A204.1 (cell line): ENCODE measurements around the gene GLMP.
"Not testable (repeated sequence)": the region's sequence is repeated elsewhere in the genome, so short reads cannot be mapped to it uniquely, and the experiment has no call there.

Experiments
- FAIRE-seq: peaks from 2 replicates; lab custom pipeline; 2012; peaks lifted over from hg19 to GRCh38; lab: Jason Lieb, UNC

GLMP gene

GRCh38 chr1:156295391-156295947 is at the start of gene GLMP:
GLMP (minus strand) TSS chr1:156295679; CDS start chr1:156295645, 34 bp downstream.
- FAIRE-seq: peak; percentile 30

- FAIRE-seq: no peak
Observed at GRCh38 chr1:156344409-156344808, 48.9 kb upstream of the GLMP start.

- no peak for FAIRE-seq
Observed at GRCh38 chr1:156342166-156342955, 46.9 kb upstream of the GLMP start.

DNA sequence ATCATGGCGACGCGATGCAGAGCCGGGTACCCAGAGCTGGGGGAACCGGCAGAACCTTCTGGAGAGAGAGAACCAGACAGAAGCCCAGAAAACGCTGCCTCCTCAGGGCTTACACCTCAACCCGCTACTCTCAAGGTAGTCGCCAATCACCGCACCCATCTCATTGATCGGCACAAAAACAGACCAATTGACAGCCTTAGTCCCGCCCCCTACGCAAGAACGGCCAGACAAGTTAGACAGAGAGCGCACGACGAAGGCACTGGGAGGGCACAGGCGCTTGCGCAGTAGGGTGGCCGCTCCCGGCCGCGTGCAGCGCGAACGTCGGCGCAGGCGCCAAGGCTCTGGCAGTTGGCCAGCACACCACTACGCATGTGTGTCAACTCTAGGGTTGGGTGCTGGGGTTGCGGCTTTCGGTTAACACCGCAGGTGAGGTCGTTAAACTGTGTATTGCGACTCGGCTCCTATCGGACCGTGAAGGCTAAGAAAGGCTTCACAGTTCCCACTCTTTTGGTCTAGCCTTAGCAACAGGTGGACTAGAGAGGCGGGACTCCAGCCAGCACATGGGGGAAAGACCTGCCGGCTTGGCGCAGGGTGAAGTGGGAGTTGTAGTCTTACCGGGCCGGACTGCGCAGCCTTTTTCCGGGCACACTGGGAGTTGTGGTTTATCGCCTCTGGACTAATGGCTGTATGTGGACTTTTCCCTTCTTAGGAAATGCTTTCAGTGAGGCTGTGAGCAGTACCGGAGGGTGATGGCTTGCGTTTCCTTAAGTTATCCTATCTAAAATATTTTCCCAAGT is 42.9 kb upstream of the GLMP start, which contains the start of the genes CCT3 and TSACC:
Gene CCT3, minus strand, starts transcription at position 113 of the 797 bp plus-strand sequence. Its CDS starts 108 bp downstream, at position 5.
Gene TSACC, plus strand, starts transcription at position 347 of the 797 bp plus-strand sequence. CDS start 1,232 bp downstream, outside the sequence.
- FAIRE-seq: peak; percentile 96

DNA sequence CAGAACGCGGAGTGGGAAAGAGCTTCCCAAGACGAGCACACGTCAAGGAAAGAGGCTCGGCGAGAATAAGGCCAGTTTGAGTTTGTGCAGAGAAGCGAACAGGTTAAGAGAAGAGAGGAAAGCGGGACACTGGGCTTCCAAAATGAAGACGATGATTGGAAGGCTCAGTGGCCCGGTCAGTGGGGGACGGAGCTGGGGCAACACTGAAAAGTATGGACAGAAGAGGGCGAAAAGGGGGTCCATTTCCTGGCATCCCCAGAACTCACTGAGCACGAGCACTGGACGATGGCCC is 42.4 kb upstream of the GLMP start:
- no peak for FAIRE-seq

DNA sequence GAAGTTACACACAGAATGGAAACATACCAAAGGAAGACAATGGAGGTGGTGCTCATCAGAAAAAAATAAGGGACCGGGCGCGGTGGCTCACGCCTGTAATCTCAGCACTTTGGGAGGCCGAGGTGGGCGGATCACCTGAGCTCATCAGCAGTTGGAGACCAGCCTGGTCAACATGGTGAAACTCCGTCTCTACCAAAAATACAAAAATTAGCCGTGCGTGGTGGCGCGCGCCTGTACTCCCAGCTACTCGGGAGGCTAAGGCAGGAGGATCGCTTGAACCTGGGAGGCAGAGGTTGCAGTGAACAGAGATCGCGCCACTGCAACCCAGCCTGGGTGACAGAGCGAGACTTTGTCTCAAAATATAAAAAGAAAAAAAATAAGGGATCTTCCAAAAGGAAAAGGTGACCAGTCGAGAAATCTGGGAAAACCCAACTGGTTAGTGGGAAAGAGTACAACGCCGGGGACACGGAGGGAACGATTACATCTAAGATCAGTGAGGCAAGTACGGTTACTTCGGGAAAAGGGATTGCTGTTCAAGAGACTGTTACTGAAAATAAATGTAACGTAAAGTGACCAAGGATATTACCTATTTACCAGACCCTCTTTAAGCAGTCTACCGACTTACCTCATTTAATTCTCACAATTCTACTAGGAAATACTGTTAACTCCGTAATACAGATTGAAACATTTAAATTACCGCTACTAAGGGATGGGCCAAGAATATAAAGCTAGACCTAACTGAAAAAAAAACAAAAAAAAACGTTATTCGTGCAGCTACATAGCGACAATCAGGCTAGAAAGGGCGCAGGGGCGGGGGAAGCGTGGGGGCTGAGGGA is 41.8 kb upstream of the GLMP start:
- no peak for FAIRE-seq

- FAIRE-seq: no peak
Observed at GRCh38 chr1:156336242-156336641, 40.8 kb upstream of the GLMP start.

DNA sequence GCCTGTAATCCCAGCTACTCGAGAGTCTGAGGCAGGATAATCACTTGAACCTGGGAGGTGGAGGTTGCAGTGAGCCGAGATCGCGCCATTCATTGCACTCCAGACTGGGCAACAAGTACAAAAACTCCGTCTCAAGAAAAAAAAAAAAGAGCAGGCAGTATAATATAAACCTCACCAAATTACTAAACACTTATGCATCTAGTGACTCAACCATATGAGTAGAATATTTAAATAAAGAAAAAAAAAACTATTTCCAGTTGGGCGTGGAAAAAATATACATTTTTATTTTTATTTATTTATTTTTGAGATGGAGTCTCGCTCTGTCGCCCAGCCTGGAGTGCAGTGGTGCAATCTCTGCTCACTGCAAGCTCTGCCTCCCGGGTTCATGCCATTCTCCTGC is 27.7 kb upstream of the GLMP start:
- not testable (repeated sequence) for FAIRE-seq

- FAIRE-seq: no peak
Observed at GRCh38 chr1:156320560-156320959, 25.1 kb upstream of the GLMP start.

- FAIRE-seq: peak; percentile 9
Observed at GRCh38 chr1:156319664-156320063, 24.2 kb upstream of the GLMP start.

GRCh38 chr1:156316909-156317308 is 21.4 kb upstream of the GLMP start:
- no peak for FAIRE-seq

- no peak for FAIRE-seq
Observed at GRCh38 chr1:156310962-156311361, 15.5 kb upstream of the GLMP start.

- FAIRE-seq: no peak
Observed at GRCh38 chr1:156308078-156308477, 12.6 kb upstream of the GLMP start.

DNA sequence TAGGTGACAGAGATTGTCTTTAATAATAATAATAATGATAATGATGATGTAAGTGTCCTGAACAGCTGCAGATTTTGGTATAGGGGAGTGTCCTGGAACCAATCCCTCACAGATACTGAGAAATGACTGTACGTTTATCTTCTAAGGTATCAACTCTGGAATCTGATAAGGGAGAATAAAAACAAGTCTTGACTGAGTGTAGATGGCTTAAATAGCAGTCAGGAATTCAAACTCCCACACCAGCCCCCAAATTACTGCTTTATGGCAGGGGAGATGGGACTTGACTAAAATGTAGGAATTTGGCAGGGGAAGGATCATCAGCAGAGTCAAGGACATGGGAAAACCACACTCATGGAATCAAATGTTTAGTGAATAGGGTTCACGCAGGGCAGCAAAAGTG is 9.7 kb upstream of the GLMP start:
- no peak for FAIRE-seq

DNA sequence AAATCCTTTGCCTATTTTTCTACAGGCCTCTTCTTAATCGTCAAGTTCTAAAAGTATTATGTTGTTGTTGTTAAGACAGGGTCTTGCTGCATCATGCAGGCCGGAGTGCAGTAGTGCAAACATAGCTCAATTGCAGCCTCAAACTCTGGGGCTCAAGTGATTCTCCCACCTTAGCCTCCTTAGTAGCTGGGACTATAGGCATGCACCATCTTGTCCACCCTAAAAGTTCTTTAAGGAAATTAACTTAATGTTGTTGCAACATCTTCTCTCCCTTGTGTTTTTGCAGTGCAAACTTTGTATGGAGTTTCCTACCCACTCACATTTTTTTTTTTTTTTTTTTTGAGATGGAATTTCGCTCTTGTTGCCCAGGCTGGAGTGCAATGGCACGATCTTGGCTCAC is 7.8 kb upstream of the GLMP start:
- no peak for FAIRE-seq

- no peak for FAIRE-seq
Observed at GRCh38 chr1:156298852-156299357, 3.4 kb upstream of the GLMP start, which contains the start of gene VHLL. VHLL (minus strand) TSS chr1:156299307; CDS start chr1:156299189, 118 bp downstream.

DNA sequence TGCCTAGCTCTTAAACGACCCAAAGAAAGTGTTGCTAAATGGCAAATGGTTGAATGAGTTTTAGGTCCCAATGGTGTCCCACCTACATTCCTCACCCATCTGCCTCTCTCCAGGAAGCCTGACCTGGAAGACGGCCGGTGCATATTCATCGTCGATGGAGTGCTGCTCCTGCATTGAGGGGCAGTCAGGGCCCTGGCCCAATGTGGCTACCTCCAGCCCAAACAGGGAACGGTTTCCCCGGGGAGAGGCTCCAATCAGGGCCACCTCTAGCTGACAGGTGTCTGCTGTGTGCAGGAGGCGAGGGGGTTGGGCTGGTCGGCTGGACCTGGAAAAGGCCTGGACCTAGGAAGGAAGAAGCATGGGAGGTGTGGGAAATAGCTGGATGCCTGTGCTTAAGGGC is 1.6 kb downstream of the GLMP start:
- no peak for FAIRE-seq

- FAIRE-seq: no peak
Observed at GRCh38 chr1:156293098-156293434, 2.4 kb downstream of the GLMP start.

DNA sequence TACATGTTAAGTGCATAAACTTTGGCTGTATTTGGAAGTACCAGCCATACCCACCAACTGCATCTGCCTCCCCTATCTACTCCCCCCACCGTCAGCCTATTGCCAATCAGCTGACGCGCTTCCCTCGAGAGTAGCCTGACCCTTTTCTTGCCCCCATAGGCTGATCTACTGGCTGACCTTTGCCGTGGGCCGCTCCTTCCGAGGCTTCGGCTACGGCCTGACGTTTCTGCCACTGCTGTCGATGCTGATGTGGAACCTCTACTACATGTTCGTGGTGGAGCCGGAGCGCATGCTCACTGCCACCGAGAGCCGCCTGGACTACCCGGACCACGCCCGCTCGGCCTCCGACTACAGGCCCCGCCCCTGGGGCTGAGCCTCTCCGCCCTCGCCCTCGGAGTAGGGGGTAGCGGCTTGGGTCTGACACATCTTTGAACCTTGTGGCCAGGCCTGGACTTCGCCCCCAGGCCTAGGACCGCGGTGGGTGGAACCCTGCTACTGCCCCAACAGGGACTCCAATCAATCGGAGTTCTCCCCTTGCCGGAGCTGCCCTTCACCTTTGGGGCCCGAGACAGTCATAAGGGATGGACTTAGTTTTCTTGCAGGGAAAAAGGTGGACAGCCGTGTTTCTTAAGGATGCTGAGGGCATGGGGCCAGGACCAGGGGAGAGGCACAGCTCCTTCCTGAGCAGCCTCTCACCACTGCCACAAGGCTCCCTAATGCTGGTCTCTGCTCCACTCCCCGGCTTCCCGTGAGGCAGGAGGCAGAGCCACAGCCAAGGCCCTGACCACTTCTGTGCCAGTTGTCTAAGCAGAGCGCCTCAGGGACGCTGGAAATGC is 4.0 kb downstream of the GLMP start:
- no peak for FAIRE-seq

DNA sequence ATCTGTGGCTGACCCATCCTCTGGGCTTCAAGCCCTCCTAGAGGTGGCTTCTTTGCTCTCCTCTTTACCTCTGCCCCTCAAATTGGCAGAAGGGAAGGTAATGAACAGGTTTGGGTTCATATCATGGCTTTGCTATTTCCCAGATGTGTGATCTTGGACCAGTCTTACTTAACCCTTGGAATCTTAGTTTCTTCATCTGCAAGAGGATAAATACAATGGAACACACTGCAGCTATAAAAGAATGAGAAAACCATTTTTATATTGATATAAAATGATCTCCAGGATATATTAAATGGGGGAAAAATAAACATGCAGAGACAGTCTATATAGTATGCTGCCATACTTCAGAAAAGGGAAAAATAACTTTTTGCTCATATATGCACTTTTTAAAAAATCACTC is 5.6 kb downstream of the GLMP start:
- no peak for FAIRE-seq

- FAIRE-seq: no peak
Observed at GRCh38 chr1:156286061-156286460, 9.4 kb downstream of the GLMP start.
